Measurements from ENCODE around the gene COL2A1. TPM values are rescaled to one million over a fixed set of nuclear protein-coding genes. Genes with fewer than 3 reads are reported as not detected.

COL2A1 gene
- total and polyA plus RNA-seq, 2 donors from 2014 or later: not detected

- intact Hi-C loops (cut with DNase I): no loop called here
- no peak for FAIRE-seq
- H3K9ac ChIP-seq (ENCODE audit: low read length in 3 of 3): no peak overlapping the region
- no peaks in the 10 kb centered on the region for H3K9me3 ChIP-seq (ENCODE audit: control insufficient read depth in 2 of 3, insufficient read depth in 1 of 3, low read length in 3 of 3)
- peak in 1 of 5 donors; percentile 43 for DNase-seq
- H3K4me3 ChIP-seq (ENCODE audit: low read length in 3 of 3): no peak overlapping the region
- TF ChIP-seq CTCF (IDR thresholded peaks at IDR 0.05; ENCODE audit: borderline replicate concordance, extremely low read depth, insufficient read depth): no peak
- H3K27me3 ChIP-seq (ENCODE audit: control insufficient read depth, insufficient read depth, low read length): no peaks in the 10 kb centered on the region
- no peaks in the 10 kb centered on the region for H3K36me3 ChIP-seq (ENCODE audit: control insufficient read depth in 2 of 3, insufficient read depth in 3 of 3, low read length in 3 of 3)
- H3K4me1 ChIP-seq (ENCODE audit: control insufficient read depth in 2 of 3, insufficient read depth in 2 of 3, low read depth in 1 of 3, low read length in 3 of 3): no peaks in the 10 kb centered on the region
- no peak overlapping the region for H3K27ac ChIP-seq (ENCODE audit: low read depth in 2 of 2, low read length in 2 of 2)
Measured at GRCh38 chr12:47989666-47990065, 14.6 kb downstream of the COL2A1 start.

DNA sequence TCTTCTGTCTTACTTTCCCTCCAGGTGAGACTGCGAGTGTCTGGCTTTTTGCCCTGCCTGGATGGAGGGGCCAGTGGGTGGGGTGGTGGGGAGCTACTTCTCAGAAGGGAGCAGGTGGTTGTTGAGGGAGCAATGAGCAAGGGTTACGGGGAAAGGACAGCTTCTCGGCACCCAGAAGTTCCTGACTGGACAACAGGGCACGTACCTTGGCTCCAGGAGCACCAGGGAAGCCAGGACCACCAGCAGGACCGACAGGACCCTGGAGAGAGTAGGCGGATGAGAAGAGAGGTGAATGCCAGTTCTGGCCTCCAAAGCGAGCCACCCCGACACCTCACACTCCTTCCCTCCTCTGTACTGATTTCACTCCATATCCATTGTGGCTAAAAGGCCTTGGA is 15.3 kb downstream of the COL2A1 start:
- Histone ChIP-seq H3K4me1 (ENCODE audit: control insufficient read depth in 2 of 3, insufficient read depth in 2 of 3, low read depth in 1 of 3, low read length in 3 of 3) (no peaks in the 10 kb centered on the region), H3K4me3 (ENCODE audit: low read length in 3 of 3) (no peak overlapping the region), H3K27me3 (ENCODE audit: control insufficient read depth, insufficient read depth, low read length) (no peaks in the 10 kb centered on the region), H3K9ac (ENCODE audit: low read length in 3 of 3) (no peak overlapping the region), H3K27ac (ENCODE audit: low read depth in 2 of 2, low read length in 2 of 2) (no peak overlapping the region), H3K36me3 (ENCODE audit: control insufficient read depth in 2 of 3, insufficient read depth in 3 of 3, low read length in 3 of 3) (no peaks in the 10 kb centered on the region), H3K9me3 (ENCODE audit: control insufficient read depth in 2 of 3, insufficient read depth in 1 of 3, low read length in 3 of 3) (no peaks in the 10 kb centered on the region)
- DNase-seq (peak in 1 of 5 donors; percentile 34), FAIRE-seq (no peak)
- no peak for TF ChIP-seq CTCF (IDR thresholded peaks at IDR 0.05; ENCODE audit: borderline replicate concordance, extremely low read depth, insufficient read depth)
- intact Hi-C loops (cut with DNase I): no loop called here

DNA sequence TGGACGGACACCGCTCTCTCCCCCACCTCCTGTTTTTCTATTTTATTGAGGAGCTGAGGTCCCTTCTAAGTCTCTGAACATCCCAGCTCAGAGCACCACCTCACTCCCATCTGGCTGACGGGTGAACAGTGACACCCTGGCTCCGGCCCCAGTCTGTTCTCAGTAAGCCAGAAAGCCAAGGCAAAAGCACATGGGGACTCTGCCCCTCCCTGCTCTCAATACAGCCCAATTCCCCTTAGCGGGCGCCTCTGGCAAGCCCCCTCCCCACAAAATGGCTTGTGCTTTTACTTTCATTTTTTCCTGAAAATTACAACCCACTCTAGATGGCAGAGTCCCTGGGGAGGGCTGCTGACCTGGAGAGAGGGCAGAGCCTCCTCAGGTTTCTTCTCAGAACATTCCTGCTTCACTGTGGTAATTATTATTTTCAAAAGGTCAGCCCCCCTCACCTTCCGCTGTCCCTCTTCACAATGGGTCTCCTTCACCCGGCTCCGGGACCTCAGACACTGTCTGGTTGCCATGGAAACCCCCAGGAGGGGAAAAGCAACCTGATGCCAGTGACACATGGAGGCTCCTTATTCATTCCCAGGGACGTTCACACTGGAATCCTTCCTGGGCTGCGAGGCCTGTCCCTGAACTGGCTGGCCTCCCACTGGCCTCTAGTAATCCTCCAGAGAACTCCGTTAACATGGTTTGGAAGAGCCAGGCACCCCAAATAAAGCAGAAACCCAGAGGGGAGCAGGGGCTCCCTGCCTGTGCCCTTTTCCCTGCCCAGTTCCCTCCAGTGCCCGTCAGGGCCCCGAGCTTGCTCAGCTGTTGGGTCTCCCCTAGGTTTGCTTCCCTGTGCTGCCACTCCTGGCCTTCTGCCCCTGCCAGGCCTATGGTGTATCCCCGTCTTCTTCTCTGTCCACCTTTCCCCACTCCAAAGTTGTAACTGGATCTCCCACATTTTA is 15.9 kb downstream of the COL2A1 start:
- FAIRE-seq (no peak), DNase-seq (peak; percentile 17 to 94 (median 88))
- Histone ChIP-seq H3K9ac (ENCODE audit: low read length in 3 of 3) (no peak overlapping the region), H3K4me1 (ENCODE audit: control insufficient read depth in 2 of 3, insufficient read depth in 2 of 3, low read depth in 1 of 3, low read length in 3 of 3) (no peaks in the 10 kb centered on the region), H3K9me3 (ENCODE audit: control insufficient read depth in 2 of 3, insufficient read depth in 1 of 3, low read length in 3 of 3) (no peaks in the 10 kb centered on the region), H3K36me3 (ENCODE audit: control insufficient read depth in 2 of 3, insufficient read depth in 3 of 3, low read length in 3 of 3) (no peaks in the 10 kb centered on the region), H3K27me3 (ENCODE audit: control insufficient read depth, insufficient read depth, low read length) (no peaks in the 10 kb centered on the region), H3K27ac (ENCODE audit: low read depth in 2 of 2, low read length in 2 of 2) (no peak overlapping the region), H3K4me3 (ENCODE audit: low read length in 3 of 3) (no peak overlapping the region)
- no peak for TF ChIP-seq CTCF (IDR thresholded peaks at IDR 0.05; ENCODE audit: borderline replicate concordance, extremely low read depth, insufficient read depth)
- intact Hi-C loops (cut with DNase I): no loop called here
